GM19438 (cell line): ENCODE results near the gene KCNJ10.
"Not testable (repeated sequence)": the region's sequence is repeated elsewhere in the genome, so short reads cannot be mapped to it uniquely, and the experiment has no call there.

Source experiments
- ATAC-seq: cut with Tn5 transposase; IDR thresholded peaks from one replicate; pipeline ENCODE4 v1.9.1; 2021; ENCODE audit warnings: low read depth; ENCODE audit not compliant: unreplicated experiment

KCNJ10 gene

GRCh38 chr1:160062230-160062532 lies 7.8 kb downstream of the KCNJ10 start:
- no peak for ATAC-seq

- ATAC-seq: no peak
These were observed 8.4 kb downstream of the KCNJ10 start for GRCh38 chr1:160061369-160062229.

- no peak for ATAC-seq
These were observed 11.9 kb downstream of the KCNJ10 start for GRCh38 chr1:160058087-160058486.

- no peak for ATAC-seq
These were observed 13.3 kb downstream of the KCNJ10 start for GRCh38 chr1:160056648-160057169.

- ATAC-seq: no peak
These were observed 16.2 kb downstream of the KCNJ10 start for GRCh38 chr1:160053548-160054365.

GRCh38 chr1:160052936-160053335 lies 17.0 kb downstream of the KCNJ10 start:
- ATAC-seq: no peak

GRCh38 chr1:160050619-160051018 lies 19.3 kb downstream of the KCNJ10 start:
- ATAC-seq: no peak

GRCh38 chr1:160050182-160050581 lies 19.8 kb downstream of the KCNJ10 start:
- not testable (repeated sequence) for ATAC-seq

- no peak for ATAC-seq
These were observed 20.9 kb downstream of the KCNJ10 start for GRCh38 chr1:160049101-160049500.

- no peak for ATAC-seq
These were observed 21.6 kb downstream of the KCNJ10 start for GRCh38 chr1:160048335-160048734.

GRCh38 chr1:160047111-160047991 lies 22.6 kb downstream of the KCNJ10 start:
- peak; percentile 41 for ATAC-seq

- ATAC-seq: peak; percentile 83
These were observed 23.4 kb downstream of the KCNJ10 start for GRCh38 chr1:160046494-160047110.

GRCh38 chr1:160045653-160046052 lies 24.3 kb downstream of the KCNJ10 start:
- no peak for ATAC-seq

- ATAC-seq: no peak
These were observed 26.4 kb downstream of the KCNJ10 start for GRCh38 chr1:160043543-160043942.

GRCh38 chr1:160040476-160040875 lies 29.5 kb downstream of the KCNJ10 start:
- no peak for ATAC-seq

- ATAC-seq: peak; percentile 18
These were observed 37.7 kb downstream of the KCNJ10 start for GRCh38 chr1:160032165-160032820.

- ATAC-seq: peak; percentile 94
These were observed 38.4 kb downstream of the KCNJ10 start, which contains the start of gene PIGM for GRCh38 chr1:160031365-160032164. Gene PIGM (minus strand): TSS chr1:160031990. CDS start chr1:160031739, 251 bp downstream.

GRCh38 chr1:160030657-160031364 lies 39.1 kb downstream of the KCNJ10 start:
- ATAC-seq: peak; percentile 6
